GM19099 (cell line): Measurements from ENCODE around the gene FCER1G.

Experiments used
- POLR2A ChIP-seq: IDR thresholded peaks from 3 replicates; pipeline ENCODE4 v1.6.1; 2011; ENCODE audit warnings: low read depth; ENCODE audit not compliant: insufficient read length; ENCODE audit errors: extremely low read depth

The FCER1G gene

DNA sequence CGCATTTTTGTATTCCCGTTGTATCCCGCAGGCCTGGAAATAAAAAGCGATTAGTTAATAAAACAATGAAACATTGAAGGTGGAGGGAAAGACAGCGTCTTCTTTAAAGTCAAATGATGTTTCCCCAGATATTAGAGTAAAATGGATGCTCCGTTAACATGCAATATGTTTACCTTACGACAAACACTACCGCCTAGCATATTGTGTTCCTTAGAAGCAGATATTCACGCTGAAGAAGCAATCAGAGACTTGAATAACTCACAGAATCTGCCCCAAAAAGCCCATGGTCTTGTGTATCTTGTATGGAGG lies 37.2 kb upstream of the FCER1G start:
- no peak for TF ChIP-seq POLR2A

DNA sequence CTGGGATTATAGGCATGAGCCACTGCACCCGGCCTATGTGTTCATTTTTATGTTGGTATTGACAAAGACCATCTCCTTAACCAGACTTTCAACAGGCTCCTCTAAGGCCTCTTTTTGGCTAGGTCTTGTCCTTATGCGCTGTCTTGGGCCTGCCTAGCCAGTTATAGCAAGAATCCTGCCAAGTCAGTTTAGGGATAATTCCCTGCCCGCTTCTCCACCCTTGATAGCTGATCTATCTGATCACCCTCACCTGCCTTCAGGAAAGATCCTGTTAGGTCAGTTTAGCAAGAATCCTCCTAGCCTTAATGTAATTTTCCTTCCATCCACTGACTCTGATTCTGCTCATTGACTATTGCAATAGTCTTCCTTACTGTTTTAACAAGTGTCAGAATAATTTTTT lies 35.4 kb upstream of the FCER1G start:
- TF ChIP-seq POLR2A, result no peak

DNA sequence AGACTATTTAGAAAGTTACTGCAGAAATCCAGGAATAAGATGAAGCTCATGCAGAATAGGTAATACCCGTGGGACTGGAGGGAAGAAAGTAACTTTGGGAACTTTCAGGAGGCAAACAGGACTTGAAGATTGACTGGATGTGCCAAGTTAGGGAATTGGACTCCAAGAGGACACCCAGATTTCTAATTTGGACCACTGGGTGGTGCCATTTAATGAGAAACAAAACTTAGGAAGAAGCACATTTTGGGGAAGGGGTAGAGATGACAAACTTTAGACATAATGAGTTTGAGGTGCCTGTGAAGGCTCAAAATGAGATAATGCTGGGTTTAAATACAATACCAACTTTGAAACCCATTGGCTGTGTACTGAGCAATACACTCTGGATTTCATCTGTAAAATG lies 34.5 kb upstream of the FCER1G start:
- TF ChIP-seq POLR2A, result no peak

DNA sequence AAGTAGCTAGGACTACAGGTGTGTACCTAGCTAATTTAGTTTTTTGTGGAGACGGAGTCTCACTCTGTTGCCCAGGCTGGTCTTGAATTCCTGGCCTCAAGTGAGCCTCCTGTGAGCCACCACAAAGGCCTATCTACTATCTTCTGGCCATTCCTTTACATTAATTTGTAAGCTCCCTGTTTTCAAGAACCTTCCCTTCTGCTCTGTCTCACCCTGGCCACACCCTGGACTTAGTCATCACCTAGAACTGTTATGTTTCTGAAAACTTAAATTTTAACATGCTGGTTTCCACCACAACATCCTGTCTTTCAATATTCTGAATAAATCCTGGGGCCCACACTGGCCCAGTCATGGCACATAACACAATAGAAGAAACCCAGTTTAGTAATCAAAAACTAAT lies 32.9 kb upstream of the FCER1G start:
- TF ChIP-seq POLR2A, result peak; percentile 13

GRCh38 chr1:161185282-161185682 lies 29.8 kb upstream of the FCER1G start:
- TF ChIP-seq POLR2A, result peak; percentile 14

- TF ChIP-seq POLR2A, result no peak
Measured at GRCh38 chr1:161185732-161186311, 29.3 kb upstream of the FCER1G start.

- TF ChIP-seq POLR2A, result no peak
Measured at GRCh38 chr1:161187311-161187710, 27.8 kb upstream of the FCER1G start.

DNA sequence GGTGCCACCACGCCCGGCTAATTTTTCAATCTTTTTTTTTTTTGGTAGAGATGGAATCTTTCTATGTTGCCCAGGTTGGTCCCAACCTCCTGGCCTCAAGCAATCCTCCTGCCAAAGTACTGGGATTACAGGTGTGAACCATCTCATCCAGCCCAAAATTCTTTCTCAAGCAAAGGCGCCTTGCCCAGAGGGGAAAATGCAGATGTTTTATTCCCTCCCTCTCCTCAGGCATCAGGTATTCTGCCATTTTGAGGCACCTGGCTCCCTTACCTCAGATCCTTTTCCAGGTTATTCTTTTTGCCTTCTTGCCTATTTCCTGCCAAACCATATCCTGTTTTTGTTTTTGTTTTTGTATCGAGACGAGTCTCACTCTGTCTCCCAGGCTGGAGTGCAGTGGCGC lies 26.7 kb upstream of the FCER1G start:
- TF ChIP-seq POLR2A, result no peak

DNA sequence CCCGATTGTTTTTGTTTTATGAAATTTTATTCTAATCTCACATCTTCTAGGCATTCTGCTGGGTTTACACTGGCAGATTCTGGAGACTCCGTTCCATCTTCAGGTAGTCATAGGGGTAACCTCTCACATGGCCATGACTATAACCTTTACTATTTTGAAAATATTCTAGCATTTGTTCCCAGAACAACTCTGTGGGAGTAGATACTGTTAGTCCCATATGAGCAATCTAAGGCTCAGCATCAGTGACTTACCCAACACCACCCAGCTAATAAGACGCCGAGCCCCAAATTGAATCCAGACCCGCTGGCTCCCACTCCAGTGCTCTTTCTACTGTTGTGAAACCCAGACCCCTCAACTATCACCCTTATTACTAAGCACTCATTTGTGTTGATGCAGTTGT lies 26.1 kb upstream of the FCER1G start:
- TF ChIP-seq POLR2A, result no peak

GRCh38 chr1:161190962-161191521 lies 24.1 kb upstream of the FCER1G start:
- no peak for TF ChIP-seq POLR2A

GRCh38 chr1:161191971-161192370 lies 23.1 kb upstream of the FCER1G start:
- no peak for TF ChIP-seq POLR2A

GRCh38 chr1:161192476-161193465 lies 22.3 kb upstream of the FCER1G start:
- TF ChIP-seq POLR2A, result no peak

DNA sequence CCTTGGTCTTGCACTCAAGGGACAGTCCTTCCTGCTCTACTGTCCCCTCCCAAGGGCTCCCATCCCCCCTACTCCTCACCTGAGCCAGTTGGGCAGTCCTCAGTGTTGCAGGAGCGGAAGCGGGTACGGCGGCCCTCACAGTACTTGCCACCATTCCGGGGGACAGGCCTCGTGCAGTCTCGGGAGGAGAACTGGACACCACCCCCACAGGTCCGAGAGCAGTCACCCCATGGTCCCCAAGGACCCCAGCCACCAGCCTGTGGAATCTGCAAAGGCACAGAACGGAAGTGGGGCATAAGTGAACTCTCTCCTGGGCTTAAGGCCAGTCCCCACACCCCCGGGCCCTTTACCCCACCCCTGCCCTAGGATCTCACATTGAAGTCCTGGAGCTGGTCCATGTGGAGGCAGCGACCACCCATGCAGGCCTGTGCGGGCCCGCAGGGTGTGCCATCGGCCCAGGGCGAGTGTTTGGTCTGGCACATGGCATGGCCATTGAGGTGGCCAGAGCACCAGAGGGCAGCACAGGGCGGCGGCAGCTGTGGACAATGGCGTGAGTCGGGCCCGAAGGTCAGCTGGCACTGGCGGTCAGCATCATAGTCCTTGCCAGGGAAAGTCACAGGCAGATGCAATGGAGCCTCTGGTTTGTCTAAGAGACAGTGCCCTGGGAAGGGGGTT lies 21.4 kb upstream of the FCER1G start:
- no peak for TF ChIP-seq POLR2A

- no peak for TF ChIP-seq POLR2A
Measured at GRCh38 chr1:161195171-161195570, 19.9 kb upstream of the FCER1G start.

- no peak for TF ChIP-seq POLR2A
Measured at GRCh38 chr1:161196111-161196510, 19.0 kb upstream of the FCER1G start.
